ENCODE measurements around the gene TEDC2. TPM values are rescaled to one million over a fixed set of nuclear protein-coding genes. Genes with fewer than 3 reads are reported as not detected.

Gene TEDC2
- total and polyA plus RNA-seq, 2 of the 8 experiments (the other 6 are each of a cell fraction or from before 2014, with no cell fraction given) = 54.6 to 55.6 TPM

GRCh38 chr16:2487903-2488531, 28.1 kb downstream of the TEDC2 start (continued):
- TF ChIP-seq ATF2 (IDR thresholded peaks at IDR 0.05; ENCODE audit: low read length) (no peak), RAD21 (IDR thresholded peaks at IDR 0.05 in 1 of 2, conservative IDR thresholded peaks at IDR 0.05 in 1 of 2; ENCODE audit: low read depth in 2 of 2, low read length in 2 of 2) (no peak), KDM1A (IDR thresholded peaks at IDR 0.05; ENCODE audit: borderline replicate concordance, low read length) (no peak), MAFK (IDR thresholded peaks at IDR 0.05; ENCODE audit: low read depth, low read length) (no peak), EZH2 (IDR thresholded peaks at IDR 0.05; ENCODE audit: low read depth, low read length, severe bottlenecking) (no peak), RBBP5 (IDR thresholded peaks at IDR 0.05; ENCODE audit: borderline replicate concordance, low read depth, low read length) (no peak), SP4 (IDR thresholded peaks at IDR 0.05; ENCODE audit: low read length) (no peak)
